GM18861 (cell line): ENCODE data around the gene GRID1.
A peak's percentile ranks its signal among the peaks of the same experiment; 100 is the strongest.

Experiments
- ATAC-seq: cut with Tn5 transposase; IDR thresholded peaks from one replicate; pipeline ENCODE4 v1.9.1; 2021; ENCODE audit not compliant: unreplicated experiment

The GRID1 gene

GRCh38 chr10:86025509-86025908 is 341.1 kb downstream of the GRID1 start:
- ATAC-seq: no peak

GRCh38 chr10:86024281-86025041 is 342.1 kb downstream of the GRID1 start:
- ATAC-seq: no peak

GRCh38 chr10:86023931-86024280 is 342.7 kb downstream of the GRID1 start:
- no peak for ATAC-seq

- ATAC-seq: no peak
These were observed 343.3 kb downstream of the GRID1 start for GRCh38 chr10:86023336-86023735.

GRCh38 chr10:86022906-86023305 is 343.7 kb downstream of the GRID1 start:
- no peak for ATAC-seq

GRCh38 chr10:86020134-86020533 is 346.5 kb downstream of the GRID1 start:
- no peak for ATAC-seq

- no peak for ATAC-seq
These were observed 347.5 kb downstream of the GRID1 start for GRCh38 chr10:86019141-86019540.

- no peak for ATAC-seq
These were observed 347.9 kb downstream of the GRID1 start for GRCh38 chr10:86018735-86019058.

GRCh38 chr10:86017841-86018734 is 348.5 kb downstream of the GRID1 start:
- peak; percentile 77 for ATAC-seq

GRCh38 chr10:86013568-86013967 is 353.0 kb downstream of the GRID1 start:
- ATAC-seq: no peak

GRCh38 chr10:86007171-86007570 is 359.4 kb downstream of the GRID1 start:
- ATAC-seq: no peak

- ATAC-seq: no peak
These were observed 362.3 kb downstream of the GRID1 start for GRCh38 chr10:86004337-86004736.

- ATAC-seq: no peak
These were observed 363.4 kb downstream of the GRID1 start for GRCh38 chr10:86003201-86003621.

GRCh38 chr10:86001521-86001920 is 365.1 kb downstream of the GRID1 start:
- no peak for ATAC-seq

GRCh38 chr10:85997544-85997943 is 369.1 kb downstream of the GRID1 start:
- ATAC-seq: no peak

GRCh38 chr10:85995791-85996190 is 370.8 kb downstream of the GRID1 start:
- peak; percentile 69 for ATAC-seq

- no peak for ATAC-seq
These were observed 372.6 kb downstream of the GRID1 start for GRCh38 chr10:85993840-85994507.

- no peak for ATAC-seq
These were observed 373.5 kb downstream of the GRID1 start for GRCh38 chr10:85993140-85993539.

GRCh38 chr10:85992324-85992723 is 374.3 kb downstream of the GRID1 start:
- ATAC-seq: no peak

- ATAC-seq: no peak
These were observed 379.8 kb downstream of the GRID1 start for GRCh38 chr10:85986777-85987176.

- ATAC-seq: no peak
These were observed 383.5 kb downstream of the GRID1 start for GRCh38 chr10:85983051-85983450.

GRCh38 chr10:85979598-85979997 is 387.0 kb downstream of the GRID1 start:
- ATAC-seq: no peak
